ENCODE measurements around the gene PLEKHA5. TPM values are rescaled to one million over a fixed set of nuclear protein-coding genes. Genes with fewer than 3 reads are reported as not detected.

PLEKHA5 gene
- total RNA-seq, 4 donors from 2014 or later: 11.3 to 33.1 (median 16.9) TPM

DNA sequence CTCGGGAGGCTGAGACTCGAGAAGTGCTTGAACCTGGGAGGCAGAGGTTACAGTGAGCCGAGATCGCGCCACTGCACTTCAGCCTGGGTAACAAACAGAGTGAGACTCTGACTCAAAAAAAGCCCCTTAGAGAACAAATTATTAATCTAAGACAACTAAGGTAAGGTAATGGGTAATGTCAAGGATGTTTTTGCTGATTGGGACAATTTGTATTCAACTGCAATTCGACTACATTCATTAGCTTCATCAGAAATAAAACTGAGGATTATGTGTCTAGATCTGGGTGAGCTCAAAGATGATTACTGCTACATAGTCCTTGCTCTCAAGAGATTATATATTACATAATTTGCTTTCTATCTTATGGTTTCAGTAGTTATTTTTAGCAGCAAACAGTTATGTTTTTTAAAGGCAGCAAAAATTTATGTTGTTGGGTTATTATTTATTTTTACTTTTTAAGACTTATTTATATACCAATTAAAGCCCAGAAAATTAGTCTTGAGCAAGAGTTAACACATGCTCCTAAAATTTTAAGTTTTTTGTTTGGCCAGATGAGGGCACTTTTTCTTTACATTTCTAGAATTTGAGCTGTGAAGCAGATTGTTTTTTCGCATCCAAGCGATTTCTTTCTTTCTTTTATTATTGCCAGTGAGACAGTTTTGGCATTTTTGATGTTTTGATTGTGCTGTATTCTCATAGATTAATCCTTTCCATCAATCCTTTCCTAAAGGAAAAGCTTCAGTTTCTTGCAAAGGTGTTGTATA is 52.3 kb downstream of the PLEKHA5 start:
- TF ChIP-seq, protein P1, sequence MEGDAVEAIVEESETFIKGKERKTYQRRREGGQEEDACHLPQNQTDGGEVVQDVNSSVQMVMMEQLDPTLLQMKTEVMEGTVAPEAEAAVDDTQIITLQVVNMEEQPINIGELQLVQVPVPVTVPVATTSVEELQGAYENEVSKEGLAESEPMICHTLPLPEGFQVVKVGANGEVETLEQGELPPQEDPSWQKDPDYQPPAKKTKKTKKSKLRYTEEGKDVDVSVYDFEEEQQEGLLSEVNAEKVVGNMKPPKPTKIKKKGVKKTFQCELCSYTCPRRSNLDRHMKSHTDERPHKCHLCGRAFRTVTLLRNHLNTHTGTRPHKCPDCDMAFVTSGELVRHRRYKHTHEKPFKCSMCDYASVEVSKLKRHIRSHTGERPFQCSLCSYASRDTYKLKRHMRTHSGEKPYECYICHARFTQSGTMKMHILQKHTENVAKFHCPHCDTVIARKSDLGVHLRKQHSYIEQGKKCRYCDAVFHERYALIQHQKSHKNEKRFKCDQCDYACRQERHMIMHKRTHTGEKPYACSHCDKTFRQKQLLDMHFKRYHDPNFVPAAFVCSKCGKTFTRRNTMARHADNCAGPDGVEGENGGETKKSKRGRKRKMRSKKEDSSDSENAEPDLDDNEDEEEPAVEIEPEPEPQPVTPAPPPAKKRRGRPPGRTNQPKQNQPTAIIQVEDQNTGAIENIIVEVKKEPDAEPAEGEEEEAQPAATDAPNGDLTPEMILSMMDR (IDR thresholded peaks at IDR 0.05): no peak
- ATAC-seq (ENCODE audit: low FRiP score) (no peak), DNase-seq (ENCODE audit: low spot score) (no peak)

DNA sequence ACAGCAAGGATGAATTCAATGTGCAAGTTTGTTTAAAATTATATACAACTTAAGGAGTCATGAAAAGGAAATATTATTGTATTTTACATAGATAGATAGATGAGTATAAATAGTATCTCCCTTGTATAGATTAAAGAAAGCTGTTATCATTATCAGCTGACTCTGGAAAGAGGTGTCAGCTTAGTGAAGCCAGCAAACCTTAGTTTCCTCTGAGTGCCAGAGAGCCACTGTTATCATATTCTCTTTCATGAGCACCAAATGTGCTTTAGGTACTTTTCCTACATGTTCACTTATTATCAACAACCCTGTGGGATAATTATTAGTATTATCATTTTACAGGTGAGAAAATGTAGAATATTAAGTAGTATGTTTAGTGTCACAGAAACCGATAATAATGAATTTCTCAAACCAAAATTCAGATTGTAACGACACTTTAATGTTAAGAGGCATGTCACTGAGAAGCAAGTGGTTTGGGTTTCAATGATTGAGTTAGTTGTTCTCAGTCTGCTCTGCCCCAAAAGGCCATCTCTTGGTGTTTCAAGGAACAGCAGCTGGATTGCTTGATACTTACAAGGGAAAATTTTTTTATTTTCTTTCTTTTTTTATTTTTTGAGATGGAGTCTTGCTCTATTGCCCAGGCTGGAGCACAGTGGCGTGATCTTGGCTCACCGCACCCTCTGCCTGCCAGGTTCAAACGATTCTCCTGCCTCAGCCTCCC is 53.7 kb downstream of the PLEKHA5 start:
- DNase-seq (ENCODE audit: low spot score) (no peak), ATAC-seq (ENCODE audit: low FRiP score) (no peak)
- TF ChIP-seq, protein P1 (IDR thresholded peaks at IDR 0.05): no peak

GRCh38 chr12:19185262-19185929 is 55.9 kb downstream of the PLEKHA5 start:
- TF ChIP-seq, protein P1 (IDR thresholded peaks at IDR 0.05): no peak
- ATAC-seq (ENCODE audit: low FRiP score): no peak
- no peak for DNase-seq (ENCODE audit: low spot score)

- peak; percentile 69 for ATAC-seq (ENCODE audit: low FRiP score)
- DNase-seq (ENCODE audit: low spot score): no peak
- TF ChIP-seq, protein P1 (IDR thresholded peaks at IDR 0.05): no peak
Measured at GRCh38 chr12:19186722-19187661, 57.5 kb downstream of the PLEKHA5 start.

DNA sequence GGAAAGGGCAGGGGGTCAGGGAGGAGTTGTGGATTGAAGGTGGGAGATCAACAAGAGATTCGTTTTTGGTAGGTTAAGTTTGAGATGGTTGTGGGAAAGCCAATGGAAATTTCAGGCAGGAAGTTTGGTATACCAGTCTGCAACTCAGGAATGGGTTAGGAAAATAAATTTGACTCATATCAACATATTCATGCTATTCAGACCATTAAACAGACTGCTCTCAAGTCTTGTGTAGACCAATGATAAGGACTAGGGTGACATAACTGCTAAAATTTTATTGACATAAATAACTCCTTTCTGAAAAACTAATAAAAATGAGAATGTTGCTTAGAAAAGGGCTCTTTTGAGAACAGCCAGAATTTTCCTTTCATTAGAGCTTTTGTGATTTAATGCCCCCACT is 60.0 kb downstream of the PLEKHA5 start:
- no peak for ATAC-seq (ENCODE audit: low FRiP score)
- no peak for DNase-seq (ENCODE audit: low spot score)
- TF ChIP-seq, protein P1 (IDR thresholded peaks at IDR 0.05): no peak

DNA sequence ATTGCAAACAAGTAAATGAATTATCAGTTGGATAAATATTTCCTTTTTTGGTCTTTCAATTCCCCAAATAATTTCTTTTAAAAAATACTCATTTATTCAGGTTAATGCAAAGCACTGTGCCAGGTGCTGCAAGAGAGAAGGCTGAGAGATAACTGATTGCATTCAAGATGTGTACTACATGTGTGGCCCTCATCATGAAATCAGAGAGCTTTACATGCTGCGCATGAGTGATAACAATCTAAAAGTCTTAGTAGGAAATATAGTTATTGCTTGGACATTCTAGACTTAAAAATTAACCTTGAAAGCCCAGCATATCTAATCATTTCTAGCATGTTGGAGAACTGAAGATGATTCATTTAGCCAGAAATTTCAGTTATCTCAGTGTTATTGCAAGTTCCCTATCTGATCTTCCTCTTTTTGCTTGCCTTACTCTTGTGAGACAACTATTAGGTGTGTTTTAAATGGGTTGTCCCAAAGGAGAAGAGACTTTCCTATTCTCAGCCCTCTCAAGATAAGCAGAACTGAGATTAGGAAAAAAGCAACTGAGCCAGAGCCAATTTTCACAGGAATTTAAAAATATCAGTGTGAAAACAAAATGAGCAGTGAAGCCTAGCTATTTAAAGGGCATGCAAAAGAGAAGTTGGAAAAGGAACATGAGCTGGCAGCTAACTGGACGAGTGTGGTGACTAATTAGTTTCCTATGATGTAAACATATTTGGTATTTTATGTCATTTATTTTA is 60.9 kb downstream of the PLEKHA5 start:
- ATAC-seq (ENCODE audit: low FRiP score) (peak; percentile 57), DNase-seq (ENCODE audit: low spot score) (no peak)
- TF ChIP-seq, protein P1 (IDR thresholded peaks at IDR 0.05): no peak
